ENCODE results near the gene NCMAP. TPM values are rescaled to one million over a fixed set of nuclear protein-coding genes. Genes with fewer than 3 reads are reported as not detected.

NCMAP gene
- polyA plus RNA-seq, 1 donor from 2014 or later, result not detected

DNA sequence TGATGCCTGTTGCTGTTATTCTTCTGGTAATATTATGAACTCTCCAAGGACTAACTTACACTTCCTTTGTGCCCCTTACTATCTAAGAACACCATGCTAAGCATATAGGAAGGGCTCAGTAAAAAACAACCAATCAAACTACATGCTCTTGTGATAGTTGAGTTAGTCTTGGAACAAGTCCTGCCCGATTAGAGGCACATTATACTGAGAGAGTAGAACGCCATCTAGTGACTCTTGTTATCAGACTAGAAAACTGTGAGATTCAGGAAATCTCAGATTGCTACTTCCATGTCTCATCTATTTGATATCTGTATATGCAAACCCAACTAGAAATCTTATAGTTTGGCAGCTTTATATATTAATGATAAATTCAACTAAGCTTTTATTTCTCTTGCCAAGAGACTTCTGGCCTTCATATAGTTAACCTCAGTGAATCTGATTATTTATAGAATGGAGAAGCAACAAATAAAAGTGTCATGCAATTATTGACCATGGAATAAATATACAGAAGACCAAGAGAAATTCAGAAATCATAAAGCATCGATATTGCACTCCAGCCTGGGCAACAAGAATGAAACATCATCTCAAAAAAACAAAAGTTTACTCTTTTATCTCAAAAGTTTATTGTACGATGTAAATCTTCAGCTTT is 79.4 kb downstream of the NCMAP start:
- Histone ChIP-seq H3K4me3 (ENCODE audit: low read length) (no peak overlapping the region), H3K27me3 (ENCODE audit: insufficient read depth, low read depth, low read length) (no peaks in the 10 kb centered on the region), H3K9me3 (ENCODE audit: low read length) (no peaks in the 10 kb centered on the region), H4K20me1 (ENCODE audit: insufficient read depth) (no peaks in the 10 kb centered on the region), H3K4me2 (ENCODE audit: low read length) (no peak overlapping the region), H3F3A (ENCODE audit: insufficient read depth, low read length, poor library complexity, severe bottlenecking) (no peaks in the 10 kb centered on the region), H3K9ac (ENCODE audit: low read length) (no peak overlapping the region), H3K27ac (ENCODE audit: low read length) (no peak overlapping the region), H3K79me2 (replicated peaks; ENCODE audit: insufficient read depth, low read length) (no peaks in the 10 kb centered on the region), H3K9me2 (ENCODE audit: insufficient read depth, low read length) (no peaks in the 10 kb centered on the region), H3K36me3 (ENCODE audit: insufficient read depth, low read length) (no peaks in the 10 kb centered on the region), H2AFZ (ENCODE audit: low read depth, low read length) (no peak overlapping the region)
- TF ChIP-seq MXI1 (conservative IDR thresholded peaks at IDR 0.05; ENCODE audit: poor library complexity, severe bottlenecking) (no peak), EZH2 (IDR thresholded peaks at IDR 0.05; ENCODE audit: borderline replicate concordance, insufficient read depth, low read length, poor library complexity, severe bottlenecking) (no peak), REST (IDR thresholded peaks at IDR 0.05; ENCODE audit: borderline replicate concordance) (no peak), SMC3 (conservative IDR thresholded peaks at IDR 0.05; ENCODE audit: poor library complexity) (peak; percentile 89), RAD21 (conservative IDR thresholded peaks at IDR 0.05) (peak; percentile 86)
- TF ChIP-seq, protein P1, sequence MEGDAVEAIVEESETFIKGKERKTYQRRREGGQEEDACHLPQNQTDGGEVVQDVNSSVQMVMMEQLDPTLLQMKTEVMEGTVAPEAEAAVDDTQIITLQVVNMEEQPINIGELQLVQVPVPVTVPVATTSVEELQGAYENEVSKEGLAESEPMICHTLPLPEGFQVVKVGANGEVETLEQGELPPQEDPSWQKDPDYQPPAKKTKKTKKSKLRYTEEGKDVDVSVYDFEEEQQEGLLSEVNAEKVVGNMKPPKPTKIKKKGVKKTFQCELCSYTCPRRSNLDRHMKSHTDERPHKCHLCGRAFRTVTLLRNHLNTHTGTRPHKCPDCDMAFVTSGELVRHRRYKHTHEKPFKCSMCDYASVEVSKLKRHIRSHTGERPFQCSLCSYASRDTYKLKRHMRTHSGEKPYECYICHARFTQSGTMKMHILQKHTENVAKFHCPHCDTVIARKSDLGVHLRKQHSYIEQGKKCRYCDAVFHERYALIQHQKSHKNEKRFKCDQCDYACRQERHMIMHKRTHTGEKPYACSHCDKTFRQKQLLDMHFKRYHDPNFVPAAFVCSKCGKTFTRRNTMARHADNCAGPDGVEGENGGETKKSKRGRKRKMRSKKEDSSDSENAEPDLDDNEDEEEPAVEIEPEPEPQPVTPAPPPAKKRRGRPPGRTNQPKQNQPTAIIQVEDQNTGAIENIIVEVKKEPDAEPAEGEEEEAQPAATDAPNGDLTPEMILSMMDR (IDR thresholded peaks at IDR 0.05; ENCODE audit: poor library complexity, severe bottlenecking), result peak; percentile 84

DNA sequence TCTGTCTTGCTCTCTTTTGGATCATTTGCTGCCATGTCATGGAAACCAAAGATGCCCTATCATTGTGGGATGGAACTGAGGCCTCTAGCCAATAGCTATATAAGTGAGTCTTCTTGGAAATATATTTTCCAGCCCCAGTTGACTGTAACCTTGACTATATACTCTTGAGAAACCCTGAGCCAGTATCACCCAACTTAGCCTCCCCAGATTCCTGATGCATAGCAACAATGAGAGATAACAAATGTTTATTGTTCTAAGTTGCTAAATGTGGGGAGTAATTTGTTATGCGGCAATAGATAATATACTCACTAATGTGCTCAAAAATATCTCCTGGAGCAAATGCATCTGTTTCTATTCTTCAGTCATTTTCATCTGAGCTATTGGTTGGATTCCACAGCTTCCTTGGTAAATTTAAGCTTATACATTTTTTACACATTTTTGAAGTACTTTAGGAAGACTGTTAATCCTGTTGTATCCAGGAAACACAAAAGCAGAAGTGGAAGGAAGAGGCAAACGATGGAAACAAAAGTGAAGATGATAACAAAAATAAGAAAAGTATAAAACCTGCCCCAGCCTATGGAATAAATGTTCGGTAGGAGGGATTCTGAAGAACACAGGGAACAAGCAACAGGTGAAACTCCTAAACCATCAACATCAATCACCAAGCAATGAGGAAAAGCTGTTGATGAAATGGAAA is 80.9 kb downstream of the NCMAP start:
- H3K27ac ChIP-seq (ENCODE audit: low read length), result no peak overlapping the region
- H3K79me2 ChIP-seq (replicated peaks; ENCODE audit: insufficient read depth, low read length), result no peaks in the 10 kb centered on the region
- H3K4me2 ChIP-seq (ENCODE audit: low read length), result no peak overlapping the region
- no peaks in the 10 kb centered on the region for H3K9me3 ChIP-seq (ENCODE audit: low read length)
- no peak overlapping the region for H3K4me3 ChIP-seq (ENCODE audit: low read length)
- H4K20me1 ChIP-seq (ENCODE audit: insufficient read depth), result no peaks in the 10 kb centered on the region
- no peak for TF ChIP-seq EZH2 (IDR thresholded peaks at IDR 0.05; ENCODE audit: borderline replicate concordance, insufficient read depth, low read length, poor library complexity, severe bottlenecking)
- no peak for TF ChIP-seq MXI1 (conservative IDR thresholded peaks at IDR 0.05; ENCODE audit: poor library complexity, severe bottlenecking)
- no peak for TF ChIP-seq POLR2AphosphoS5 (IDR thresholded peaks at IDR 0.05)
- TF ChIP-seq RAD21 (conservative IDR thresholded peaks at IDR 0.05), result no peak
- no peak for TF ChIP-seq SMC3 (conservative IDR thresholded peaks at IDR 0.05; ENCODE audit: poor library complexity)
- TF ChIP-seq REST (IDR thresholded peaks at IDR 0.05; ENCODE audit: borderline replicate concordance), result no peak
- TF ChIP-seq, protein P1 (IDR thresholded peaks at IDR 0.05; ENCODE audit: poor library complexity, severe bottlenecking), result no peak
- TF ChIP-seq EP300 (conservative IDR thresholded peaks at IDR 0.05; ENCODE audit: poor library complexity, severe bottlenecking), result no peak
- no peak for TF ChIP-seq TAF1 (IDR thresholded peaks at IDR 0.05; ENCODE audit: low read depth)
- H3K36me3 ChIP-seq (ENCODE audit: insufficient read depth, low read length), result no peaks in the 10 kb centered on the region
- no peaks in the 10 kb centered on the region for H3F3A ChIP-seq (ENCODE audit: insufficient read depth, low read length, poor library complexity, severe bottlenecking)
- H3K9ac ChIP-seq (ENCODE audit: low read length), result no peak overlapping the region
- no peaks in the 10 kb centered on the region for H3K9me2 ChIP-seq (ENCODE audit: insufficient read depth, low read length)
- no peak overlapping the region for H2AFZ ChIP-seq (ENCODE audit: low read depth, low read length)
- H3K27me3 ChIP-seq (ENCODE audit: insufficient read depth, low read depth, low read length), result no peaks in the 10 kb centered on the region
